GM12865 (cell line): Measurements from ENCODE around the gene EXOG.

ENCODE experiments used
- DNase-seq: peaks from one replicate; pipeline ENCODE4 v3.0.0; 2010; ENCODE audit warnings: low read depth
- H3K4me3 ChIP-seq: 2 replicates; pipeline ENCODE4 v1.5.1; 2011; ENCODE audit warnings: mild to moderate bottlenecking, low read depth, low read length, control low read depth
- CTCF ChIP-seq: IDR thresholded peaks from 2 replicates; pipeline ENCODE4 v1.5.1; 2011; ENCODE audit warnings: low read length, control low read depth, low read depth, inconsistent platforms; ENCODE audit not compliant: insufficient read depth; ENCODE audit errors: missing control alignments

EXOG gene

GRCh38 chr3:38473229-38473628 is 22.9 kb upstream of the EXOG start:
- DNase-seq, result no peak
- no peak for TF ChIP-seq CTCF
- no peak overlapping the region for H3K4me3 ChIP-seq

GRCh38 chr3:38474928-38475605 is 21.1 kb upstream of the EXOG start:
- no peak for TF ChIP-seq CTCF
- DNase-seq, result no peak
- H3K4me3 ChIP-seq, result no peak overlapping the region

- TF ChIP-seq CTCF, result no peak
- no peak for DNase-seq
- H3K4me3 ChIP-seq, result no peak overlapping the region
These were observed 20.4 kb upstream of the EXOG start for GRCh38 chr3:38475716-38476115.

GRCh38 chr3:38476157-38476756 is 19.9 kb upstream of the EXOG start:
- H3K4me3 ChIP-seq, result no peak overlapping the region
- TF ChIP-seq CTCF, result no peak
- no peak for DNase-seq

- DNase-seq, result no peak
- H3K4me3 ChIP-seq, result no peak overlapping the region
- no peak for TF ChIP-seq CTCF
These were observed 18.9 kb upstream of the EXOG start for GRCh38 chr3:38477057-38477820.

GRCh38 chr3:38477839-38478450 is 18.2 kb upstream of the EXOG start:
- no peak for TF ChIP-seq CTCF
- DNase-seq, result no peak
- no peak overlapping the region for H3K4me3 ChIP-seq
